ENCODE measurements around the gene TAPT1.

The TAPT1 gene

DNA sequence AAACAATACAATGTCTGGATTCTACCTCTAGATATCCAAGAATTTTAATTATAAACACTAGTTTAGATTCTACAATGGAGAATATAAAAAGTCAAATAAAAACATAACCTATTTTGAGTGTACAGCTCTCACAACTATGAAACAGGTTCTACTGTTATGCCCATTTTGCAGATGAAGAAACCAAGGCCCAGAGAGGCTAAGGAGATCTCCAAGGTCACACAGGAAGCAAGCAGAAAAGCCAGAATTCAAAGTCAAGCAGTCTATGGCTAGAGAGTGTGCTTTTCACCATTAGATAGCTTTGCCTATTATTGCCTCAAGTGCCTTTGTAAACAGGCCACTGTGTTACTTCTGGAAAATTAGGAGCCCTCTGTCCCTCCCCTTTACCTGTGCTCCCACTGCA is 7.3 kb downstream of the TAPT1 start:
- Histone ChIP-seq H4K20me1 (ENCODE audit: insufficient read depth) (no peaks in the 10 kb centered on the region), H3K27me3 (ENCODE audit: insufficient read depth, low read depth) (no peaks in the 10 kb centered on the region), H3K36me3 (ENCODE audit: insufficient read depth) (no peaks in the 10 kb centered on the region), H2AFZ (ENCODE audit: low read depth) (no peak overlapping the region), H3K4me1 (ENCODE audit: low read depth, poor library complexity, severe bottlenecking) (peaks cover 7% of the 10 kb centered on the region), H3K4me3 (IDR thresholded peaks at IDR 0.05; ENCODE audit: insufficient read depth, low read depth, low read length) (no peak overlapping the region), H3K4me2 (no peak overlapping the region), H3K27ac (no peak overlapping the region), H3K79me2 (ENCODE audit: insufficient read depth, low read depth) (peaks cover 12% of the 10 kb centered on the region), H3K9ac (no peak overlapping the region)
- TF ChIP-seq, protein P1, sequence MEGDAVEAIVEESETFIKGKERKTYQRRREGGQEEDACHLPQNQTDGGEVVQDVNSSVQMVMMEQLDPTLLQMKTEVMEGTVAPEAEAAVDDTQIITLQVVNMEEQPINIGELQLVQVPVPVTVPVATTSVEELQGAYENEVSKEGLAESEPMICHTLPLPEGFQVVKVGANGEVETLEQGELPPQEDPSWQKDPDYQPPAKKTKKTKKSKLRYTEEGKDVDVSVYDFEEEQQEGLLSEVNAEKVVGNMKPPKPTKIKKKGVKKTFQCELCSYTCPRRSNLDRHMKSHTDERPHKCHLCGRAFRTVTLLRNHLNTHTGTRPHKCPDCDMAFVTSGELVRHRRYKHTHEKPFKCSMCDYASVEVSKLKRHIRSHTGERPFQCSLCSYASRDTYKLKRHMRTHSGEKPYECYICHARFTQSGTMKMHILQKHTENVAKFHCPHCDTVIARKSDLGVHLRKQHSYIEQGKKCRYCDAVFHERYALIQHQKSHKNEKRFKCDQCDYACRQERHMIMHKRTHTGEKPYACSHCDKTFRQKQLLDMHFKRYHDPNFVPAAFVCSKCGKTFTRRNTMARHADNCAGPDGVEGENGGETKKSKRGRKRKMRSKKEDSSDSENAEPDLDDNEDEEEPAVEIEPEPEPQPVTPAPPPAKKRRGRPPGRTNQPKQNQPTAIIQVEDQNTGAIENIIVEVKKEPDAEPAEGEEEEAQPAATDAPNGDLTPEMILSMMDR (conservative IDR thresholded peaks at IDR 0.05; ENCODE audit: low read depth, low read length), result no peak

DNA sequence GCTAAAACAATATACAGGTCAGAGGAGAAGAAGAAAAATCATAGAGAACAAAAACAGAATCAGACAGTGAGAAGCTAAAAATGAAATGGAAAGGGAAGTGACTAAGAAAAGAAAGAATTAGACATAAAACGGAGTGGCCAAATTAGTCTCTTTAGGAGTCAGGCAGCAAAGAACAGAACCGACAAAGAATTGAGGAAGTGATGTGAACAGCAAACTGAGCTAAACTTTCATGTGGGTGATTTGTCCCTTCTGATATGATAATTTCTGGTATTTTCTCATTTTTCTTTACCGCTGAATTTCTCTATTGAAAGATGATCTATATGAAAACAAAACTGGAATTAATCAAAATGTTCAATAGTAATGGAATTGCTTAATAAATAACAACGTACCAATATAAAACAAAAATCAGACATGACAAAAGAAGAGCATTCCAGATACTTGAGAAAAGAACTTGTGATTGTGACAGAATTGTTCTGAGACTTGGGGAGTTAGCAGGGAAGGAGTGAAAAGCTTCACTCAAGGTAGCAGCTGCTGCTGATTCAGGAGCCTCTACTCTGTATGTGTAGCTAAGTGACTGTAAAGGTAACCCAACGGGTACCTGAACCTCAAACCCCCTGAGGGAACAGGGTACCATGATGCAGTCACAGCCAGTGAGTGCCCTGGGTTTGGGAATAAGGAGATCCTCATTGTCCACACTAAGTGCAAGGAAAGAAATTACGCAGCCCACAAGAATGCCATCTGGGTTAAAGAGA is 8.8 kb downstream of the TAPT1 start:
- H3K79me2 ChIP-seq (ENCODE audit: insufficient read depth, low read depth), result peaks cover 7% of the 10 kb centered on the region; the same call in 1 of the 2 replicates
- H3K4me1 ChIP-seq (ENCODE audit: low read depth, poor library complexity, severe bottlenecking), result no peaks in the 10 kb centered on the region
- H3K9ac ChIP-seq, result no peak overlapping the region
- H4K20me1 ChIP-seq (ENCODE audit: insufficient read depth), result no peaks in the 10 kb centered on the region
- no peak overlapping the region for H3K4me2 ChIP-seq
- no peaks in the 10 kb centered on the region for H3K27me3 ChIP-seq (ENCODE audit: insufficient read depth, low read depth)
- H3K36me3 ChIP-seq (ENCODE audit: insufficient read depth), result no peaks in the 10 kb centered on the region
- no peak overlapping the region for H3K4me3 ChIP-seq (IDR thresholded peaks at IDR 0.05; ENCODE audit: insufficient read depth, low read depth, low read length)
- H2AFZ ChIP-seq (ENCODE audit: low read depth), result no peak overlapping the region
- H3K27ac ChIP-seq, result no peak overlapping the region
- TF ChIP-seq, protein P1 (conservative IDR thresholded peaks at IDR 0.05; ENCODE audit: low read depth, low read length), result no peak

DNA sequence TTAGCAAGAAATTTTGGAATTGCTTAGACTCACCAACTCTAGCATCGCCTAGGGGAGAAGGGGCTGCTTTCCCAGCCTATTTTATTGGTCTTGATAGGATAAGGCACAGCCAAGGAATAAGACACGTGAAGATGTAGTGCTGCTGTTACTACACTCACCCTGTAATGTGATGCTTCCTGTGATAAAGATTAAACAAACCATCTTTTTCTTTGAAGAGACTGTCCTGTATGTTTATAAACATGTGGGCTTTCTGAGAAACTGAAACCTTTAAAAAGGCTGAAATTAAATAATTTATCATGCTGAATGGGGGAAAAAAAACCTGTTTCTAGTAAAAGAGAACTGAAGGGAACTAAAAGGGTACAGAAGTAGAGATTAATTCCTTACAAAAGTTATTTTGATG is 13.2 kb downstream of the TAPT1 start:
- no peaks in the 10 kb centered on the region for H4K20me1 ChIP-seq (ENCODE audit: insufficient read depth)

DNA sequence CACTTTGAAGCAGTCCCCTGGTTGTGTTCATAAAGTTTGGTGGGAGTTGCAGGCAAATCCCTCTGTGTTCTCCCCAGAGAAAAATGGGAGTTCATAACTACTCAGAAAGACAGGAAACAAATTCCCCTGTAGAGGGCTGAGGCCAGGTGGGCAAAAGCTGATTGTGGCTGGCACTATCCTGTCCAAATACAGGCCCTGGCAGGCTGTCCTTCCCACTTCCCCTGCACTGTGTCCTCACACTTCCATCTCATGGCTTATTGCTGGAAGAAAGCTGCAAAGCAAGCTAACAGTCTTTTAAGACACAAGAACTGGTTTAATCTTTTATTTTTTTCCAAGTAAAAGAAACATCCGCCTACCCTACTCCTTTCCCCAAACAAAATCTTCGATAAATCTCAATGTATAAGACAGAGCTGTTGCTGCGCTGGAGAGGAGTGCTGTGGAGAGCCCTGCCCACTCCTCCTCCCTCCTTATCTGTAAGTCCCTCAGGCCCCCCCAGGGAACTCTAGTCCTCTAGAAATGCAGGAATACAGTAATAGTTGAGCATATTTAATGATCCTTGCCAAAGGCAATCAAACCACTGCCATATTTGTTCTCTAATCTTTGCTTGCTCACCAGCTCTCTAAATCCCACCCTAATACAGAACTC is 14.0 kb downstream of the TAPT1 start:
- no peak overlapping the region for H3K4me2 ChIP-seq
- no peaks in the 10 kb centered on the region for H3K27me3 ChIP-seq (ENCODE audit: insufficient read depth, low read depth)
- no peaks in the 10 kb centered on the region for H3K79me2 ChIP-seq (ENCODE audit: insufficient read depth, low read depth)
- no peaks in the 10 kb centered on the region for H4K20me1 ChIP-seq (ENCODE audit: insufficient read depth)
- H3K4me3 ChIP-seq (IDR thresholded peaks at IDR 0.05; ENCODE audit: insufficient read depth, low read depth, low read length), result no peak overlapping the region
- H3K4me1 ChIP-seq (ENCODE audit: low read depth, poor library complexity, severe bottlenecking), result peaks cover 4% of the 10 kb centered on the region
- TF ChIP-seq, protein P1 (conservative IDR thresholded peaks at IDR 0.05; ENCODE audit: low read depth, low read length), result no peak
- H3K9ac ChIP-seq, result no peak overlapping the region
- no peak overlapping the region for H3K27ac ChIP-seq
- no peaks in the 10 kb centered on the region for H3K36me3 ChIP-seq (ENCODE audit: insufficient read depth)
- H2AFZ ChIP-seq (ENCODE audit: low read depth), result no peak overlapping the region

More for the DNA sequence above, 13.2 kb downstream of the TAPT1 start:
- no peak overlapping the region for H3K9ac ChIP-seq
- H3K79me2 ChIP-seq (ENCODE audit: insufficient read depth, low read depth), result no peaks in the 10 kb centered on the region
- H3K27me3 ChIP-seq (ENCODE audit: insufficient read depth, low read depth), result no peaks in the 10 kb centered on the region
- TF ChIP-seq, protein P1 (conservative IDR thresholded peaks at IDR 0.05; ENCODE audit: low read depth, low read length), result no peak
- no peak overlapping the region for H3K4me2 ChIP-seq
- H3K4me1 ChIP-seq (ENCODE audit: low read depth, poor library complexity, severe bottlenecking), result no peaks in the 10 kb centered on the region
- H3K36me3 ChIP-seq (ENCODE audit: insufficient read depth), result no peaks in the 10 kb centered on the region
- H3K27ac ChIP-seq, result no peak overlapping the region
- H2AFZ ChIP-seq (ENCODE audit: low read depth), result no peak overlapping the region
- no peak overlapping the region for H3K4me3 ChIP-seq (IDR thresholded peaks at IDR 0.05; ENCODE audit: insufficient read depth, low read depth, low read length)
